Trophoblast cell (in vitro differentiated cells and primary cell): ENCODE data around the gene ETNK1.

Experiments used
- DNase-seq, 2 donors: peaks; one replicate each; pipeline ENCODE4 v3.0.0-alpha.2; 2016
- H2AFZ ChIP-seq: 2 replicates; pipeline ENCODE4 v1.6.1; 2013; ENCODE audit warnings: low read length, moderate library complexity, mild to moderate bottlenecking; ENCODE audit not compliant: insufficient read depth, poor library complexity
- H2AK5ac ChIP-seq: 2 replicates; pipeline ENCODE4 v1.6.1; 2013; ENCODE audit warnings: mild to moderate bottlenecking, low read length
- H2BK120ac ChIP-seq: 2 replicates; pipeline ENCODE4 v1.6.1; 2013; ENCODE audit warnings: low read length, mild to moderate bottlenecking, moderate library complexity; ENCODE audit not compliant: insufficient read depth, poor library complexity
- H2BK12ac ChIP-seq: 2 replicates; pipeline ENCODE4 v1.6.1; 2013; ENCODE audit warnings: mild to moderate bottlenecking, low read length, moderate library complexity
- H2BK5ac ChIP-seq: 2 replicates; pipeline ENCODE4 v1.6.1; 2013; ENCODE audit warnings: low read length, low read depth, moderate library complexity, mild to moderate bottlenecking; ENCODE audit not compliant: poor library complexity
- H3K14ac ChIP-seq: 2 replicates; pipeline ENCODE4 v1.6.1; 2013; ENCODE audit warnings: mild to moderate bottlenecking, low read length
- H3K18ac ChIP-seq: 2 replicates; pipeline ENCODE4 v1.6.1; 2013; ENCODE audit warnings: mild to moderate bottlenecking, low read length
- H3K23ac ChIP-seq: 2 replicates; pipeline ENCODE4 v1.6.1; 2013; ENCODE audit warnings: low read length
- H3K27ac ChIP-seq: 2 replicates; pipeline ENCODE4 v1.5.1; 2013; ENCODE audit warnings: low read depth, mild to moderate bottlenecking, inconsistent platforms, low read length, moderate library complexity
- H3K27me3 ChIP-seq: 2 replicates; pipeline ENCODE4 v1.6.1; 2013; ENCODE audit warnings: inconsistent platforms, mild to moderate bottlenecking, low read length, moderate library complexity; ENCODE audit not compliant: insufficient read depth
- H3K36me3 ChIP-seq, 2 experiments: 1 replicate in 1 of 2; 2 replicates in 1 of 2; pipeline ENCODE4 v1.6.1; 2013; ENCODE audit warnings: low read length in 2 of 2, mild to moderate bottlenecking in 2 of 2, moderate library complexity in 1 of 2; ENCODE audit not compliant: insufficient read depth in 2 of 2, control insufficient read depth in 1 of 2
- H3K4ac ChIP-seq: 2 replicates; pipeline ENCODE4 v1.6.1; 2013; ENCODE audit warnings: low read depth, mild to moderate bottlenecking, low read length, moderate library complexity
- H3K4me1 ChIP-seq, 2 experiments: 1 replicate in 1 of 2; 2 replicates in 1 of 2; pipeline ENCODE4 v1.6.1; 2013; ENCODE audit warnings: low read length in 2 of 2, mild to moderate bottlenecking in 2 of 2, moderate library complexity in 1 of 2; ENCODE audit not compliant: insufficient read depth in 2 of 2, control insufficient read depth in 1 of 2
- H3K4me2 ChIP-seq: 2 replicates; pipeline ENCODE4 v1.6.1; 2013; ENCODE audit warnings: inconsistent platforms, mild to moderate bottlenecking, low read length, moderate library complexity
- H3K4me3 ChIP-seq: 2 replicates; pipeline ENCODE4 v1.5.1; 2013; ENCODE audit warnings: mild to moderate bottlenecking, low read depth, low read length, inconsistent platforms
- H3K79me1 ChIP-seq: one replicate; pipeline ENCODE4 v1.6.1; 2013; ENCODE audit warnings: low read length
- H3K79me2 ChIP-seq: 2 replicates; pipeline ENCODE4 v1.6.1; 2013; ENCODE audit warnings: low read length, mild to moderate bottlenecking; ENCODE audit not compliant: control insufficient read depth, insufficient read depth, poor library complexity
- H3K9ac ChIP-seq: 2 replicates; pipeline ENCODE4 v1.6.1; 2013; ENCODE audit warnings: mild to moderate bottlenecking, low read length
- H3K9me3 ChIP-seq: 2 replicates; pipeline ENCODE4 v1.6.1; 2013; ENCODE audit warnings: low read depth, mild to moderate bottlenecking, control low read depth, inconsistent platforms, low read length; ENCODE audit not compliant: insufficient read depth
- H4K12ac ChIP-seq: 2 replicates; pipeline ENCODE4 v1.6.1; 2013; ENCODE audit warnings: low read depth, mild to moderate bottlenecking, low read length, moderate library complexity
- H4K8ac ChIP-seq: 2 replicates; pipeline ENCODE4 v1.6.1; 2013; ENCODE audit warnings: low read depth, mild to moderate bottlenecking, low read length, moderate library complexity
- H4K91ac ChIP-seq: one replicate; pipeline ENCODE4 v1.6.1; 2013; ENCODE audit warnings: low read depth, mild to moderate bottlenecking, low read length, moderate library complexity
- WGBS: extraction: QIAGEN DNeasy Blood & Tissue Kit; methylation state at CpG from one replicate; pipeline ENCODE4 v1.1.7; 2013; ENCODE audit warnings: missing lambda C conversion rate; ENCODE audit not compliant: insufficient read length, insufficient coverage; ENCODE audit errors: extremely low coverage; 5-methylcytosine and 5-hydroxymethylcytosine counted together

ETNK1 gene

DNA sequence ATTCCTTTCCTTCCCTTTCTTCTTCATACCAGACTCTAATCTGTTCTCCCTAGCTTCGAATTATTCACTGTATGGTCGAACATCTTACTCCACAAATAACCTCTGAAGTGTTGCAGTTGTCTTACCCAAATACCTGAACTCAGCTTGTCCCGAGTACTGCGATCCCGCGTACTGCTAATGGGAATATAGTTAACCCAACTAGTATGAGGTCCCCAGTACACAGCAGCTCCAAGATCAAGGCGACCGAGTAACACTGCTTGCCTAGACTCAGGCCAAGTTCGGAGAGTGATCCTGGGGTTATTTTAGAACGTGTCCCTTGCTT, 462 bp upstream of the ETNK1 start:
- Histone ChIP-seq H3K9ac (no peak overlapping the region), H3K18ac (no peak overlapping the region), H4K12ac (peak overlapping the region; percentile 24), H3K4ac (no peak overlapping the region), H2BK12ac (no peak overlapping the region), H3K79me1 (peaks cover 8% of the 10 kb centered on the region), H3K4me3 (peak overlapping the region; percentile 1), H3K79me2 (peaks cover 9% of the 10 kb centered on the region), H2AK5ac (no peak overlapping the region), H3K9me3 (no peaks in the 10 kb centered on the region), H3K4me2 (peak overlapping the region; percentile 54), H2BK5ac (peak overlapping the region; percentile 26), H2BK120ac (peak overlapping the region; percentile 44), H3K14ac (no peak overlapping the region), H2AFZ (peak overlapping the region; percentile 68), H3K4me1 (no peaks in the 10 kb centered on the region), H3K27ac (peak overlapping the region; percentile 31), H3K27me3 (no peaks in the 10 kb centered on the region), H3K36me3 (no peaks in the 10 kb centered on the region), H4K91ac (peak overlapping the region; percentile 22), H4K8ac (peak overlapping the region; percentile 59), H3K23ac (no peak overlapping the region)
- DNase-seq, result no peak
- WGBS, result no CpG with 5 or more reads among the region's 10 CpGs

GRCh38 chr12:22625762-22626294, 857 bp downstream of the ETNK1 start:
- H2AFZ ChIP-seq, result peak overlapping the region; percentile 85
- H2BK5ac ChIP-seq, result peak overlapping the region; percentile 91
- peak overlapping the region; percentile 79 for H3K4me2 ChIP-seq
- no peak overlapping the region for H2BK120ac ChIP-seq
- H3K36me3 ChIP-seq, result no peaks in the 10 kb centered on the region
- H3K79me1 ChIP-seq, result peaks cover 8% of the 10 kb centered on the region
- no peaks in the 10 kb centered on the region for H3K27me3 ChIP-seq
- H4K12ac ChIP-seq, result peak overlapping the region; percentile 83
- no peak overlapping the region for H3K23ac ChIP-seq
- no peak overlapping the region for H2AK5ac ChIP-seq
- H3K4ac ChIP-seq, result peak overlapping the region; percentile 94
- peak overlapping the region; percentile 91 for H3K18ac ChIP-seq
- peak overlapping the region; percentile 90 for H3K4me3 ChIP-seq
- peak overlapping the region; percentile 91 for H4K91ac ChIP-seq
- H3K4me1 ChIP-seq, result no peaks in the 10 kb centered on the region
- H3K14ac ChIP-seq, result peak overlapping the region; percentile 88
- DNase-seq, result peak; percentile 21 to 56
- no peak overlapping the region for H3K27ac ChIP-seq
- peak overlapping the region; percentile 87 for H4K8ac ChIP-seq
- H3K79me2 ChIP-seq, result peaks cover 9% of the 10 kb centered on the region
- no peak overlapping the region for H2BK12ac ChIP-seq
- H3K9me3 ChIP-seq, result no peaks in the 10 kb centered on the region
- peak overlapping the region; percentile 73 for H3K9ac ChIP-seq
- WGBS, result no CpG with 5 or more reads among the region's 18 CpGs

DNA sequence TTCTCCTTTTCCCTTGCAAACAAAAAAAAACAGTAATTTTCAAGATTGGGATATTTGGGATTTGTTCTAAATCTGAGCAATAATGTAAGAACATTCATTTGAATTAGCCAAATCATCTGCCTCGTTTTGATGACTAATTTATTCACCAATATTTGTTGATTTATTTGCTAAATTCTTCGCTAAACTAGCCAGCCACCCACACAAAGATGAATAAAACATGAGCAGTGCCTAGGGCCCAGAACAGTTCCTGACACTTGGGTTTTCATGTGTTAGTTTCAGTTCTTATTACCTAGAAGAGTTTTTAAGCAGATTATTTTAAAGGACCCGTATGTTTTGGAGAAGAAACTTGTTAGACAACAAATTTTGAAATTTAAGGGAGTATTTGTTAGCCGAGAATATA, 1.4 kb downstream of the ETNK1 start:
- no CpG with 5 or more reads among the region's 4 CpGs for WGBS
- no peak overlapping the region for H3K9ac ChIP-seq
- H3K79me2 ChIP-seq, result peaks cover 9% of the 10 kb centered on the region
- no peak overlapping the region for H4K12ac ChIP-seq
- no peak overlapping the region for H3K18ac ChIP-seq
- H3K36me3 ChIP-seq, result no peaks in the 10 kb centered on the region
- H4K8ac ChIP-seq, result no peak overlapping the region
- H3K23ac ChIP-seq, result no peak overlapping the region
- H4K91ac ChIP-seq, result no peak overlapping the region
- H3K79me1 ChIP-seq, result peaks cover 8% of the 10 kb centered on the region
- H2AFZ ChIP-seq, result no peak overlapping the region
- H3K14ac ChIP-seq, result no peak overlapping the region
- no peak overlapping the region for H3K4ac ChIP-seq
- no peak overlapping the region for H2BK120ac ChIP-seq
- H3K9me3 ChIP-seq, result no peaks in the 10 kb centered on the region
- H3K4me3 ChIP-seq, result no peak overlapping the region
- no peaks in the 10 kb centered on the region for H3K27me3 ChIP-seq
- peak; percentile 0 to 36 for DNase-seq
- no peaks in the 10 kb centered on the region for H3K4me1 ChIP-seq
- no peak overlapping the region for H3K27ac ChIP-seq
- H2BK5ac ChIP-seq, result no peak overlapping the region
- H2BK12ac ChIP-seq, result no peak overlapping the region
- H2AK5ac ChIP-seq, result no peak overlapping the region
- H3K4me2 ChIP-seq, result peak overlapping the region; percentile 55

DNA sequence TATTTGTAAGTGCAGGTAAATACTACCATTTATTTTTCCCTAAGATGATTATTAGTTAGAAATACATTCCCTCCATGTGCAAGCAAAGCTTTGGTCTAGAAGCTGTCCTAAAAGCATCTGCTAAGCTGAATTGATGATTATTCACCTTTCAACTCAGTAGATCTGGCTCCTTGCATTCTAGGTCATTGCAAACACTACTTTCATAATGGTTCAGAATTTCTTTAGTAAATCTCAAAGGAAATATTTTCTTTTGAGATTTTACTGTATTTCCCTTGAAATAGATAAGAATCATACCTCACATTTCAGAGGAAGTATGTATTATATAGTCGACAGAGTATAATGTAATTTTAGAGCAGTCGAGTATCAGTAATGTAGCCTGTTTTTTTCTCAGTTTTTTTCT, 2.4 kb downstream of the ETNK1 start:
- no peak for DNase-seq
- H2BK5ac ChIP-seq, result no peak overlapping the region
- no peak overlapping the region for H2AFZ ChIP-seq
- no peaks in the 10 kb centered on the region for H3K27me3 ChIP-seq
- H3K4me3 ChIP-seq, result no peak overlapping the region
- no peaks in the 10 kb centered on the region for H3K4me1 ChIP-seq
- no peak overlapping the region for H3K4ac ChIP-seq
- no peak overlapping the region for H3K4me2 ChIP-seq
- no peak overlapping the region for H3K14ac ChIP-seq
- H3K23ac ChIP-seq, result no peak overlapping the region
- H3K79me2 ChIP-seq, result peaks cover 9% of the 10 kb centered on the region
- no peak overlapping the region for H4K12ac ChIP-seq
- H3K27ac ChIP-seq, result no peak overlapping the region
- no peak overlapping the region for H3K18ac ChIP-seq
- no peak overlapping the region for H2BK120ac ChIP-seq
- H3K36me3 ChIP-seq, result peaks cover 0 to under 1% of the 10 kb centered on the region in 2 experiments
- H4K91ac ChIP-seq, result no peak overlapping the region
- H4K8ac ChIP-seq, result no peak overlapping the region
- H3K9ac ChIP-seq, result no peak overlapping the region
- H3K79me1 ChIP-seq, result peaks cover 8% of the 10 kb centered on the region
- H3K9me3 ChIP-seq, result no peaks in the 10 kb centered on the region
- no CpG with 5 or more reads among the region's 2 CpGs for WGBS
- H2BK12ac ChIP-seq, result no peak overlapping the region
- H2AK5ac ChIP-seq, result no peak overlapping the region
